ENCODE measurements around the gene FSTL1. TPM values are rescaled to one million over a fixed set of nuclear protein-coding genes. Genes with fewer than 3 reads are reported as not detected.

Gene FSTL1
- total and polyA plus RNA-seq, 8 donors = 7.3 to 131 (median 15.1) TPM

DNA sequence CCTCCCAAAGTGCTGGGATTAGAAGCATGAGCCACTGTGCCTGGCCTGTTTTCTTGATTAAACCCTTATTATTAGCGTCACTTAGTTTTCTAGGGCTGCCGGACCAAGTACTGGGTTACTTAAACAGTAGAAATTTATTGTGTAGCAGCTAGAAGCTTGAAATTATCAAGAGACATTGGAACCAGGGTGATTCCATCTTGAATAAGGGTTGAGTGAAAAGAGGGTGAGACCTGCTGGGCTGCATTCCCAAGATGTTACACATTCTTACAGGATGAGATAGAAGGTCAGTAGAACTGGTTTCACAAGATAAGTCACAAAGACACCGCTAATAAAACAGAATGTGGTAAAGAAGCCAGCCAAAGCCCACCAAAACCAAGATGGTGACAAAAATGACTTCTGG, 18.6 kb upstream of the FSTL1 start:
- DNase-seq (no peak), ATAC-seq (peak in 1 of 4 donors; percentile 66), FAIRE-seq (no peak)
- 85 to 86% methylated on average over 3 of the region's 3 CpGs for WGBS, 2 donors
- intact Hi-C loops (cut with DNase I) = no loop called here
- TF ChIP-seq, protein P1, sequence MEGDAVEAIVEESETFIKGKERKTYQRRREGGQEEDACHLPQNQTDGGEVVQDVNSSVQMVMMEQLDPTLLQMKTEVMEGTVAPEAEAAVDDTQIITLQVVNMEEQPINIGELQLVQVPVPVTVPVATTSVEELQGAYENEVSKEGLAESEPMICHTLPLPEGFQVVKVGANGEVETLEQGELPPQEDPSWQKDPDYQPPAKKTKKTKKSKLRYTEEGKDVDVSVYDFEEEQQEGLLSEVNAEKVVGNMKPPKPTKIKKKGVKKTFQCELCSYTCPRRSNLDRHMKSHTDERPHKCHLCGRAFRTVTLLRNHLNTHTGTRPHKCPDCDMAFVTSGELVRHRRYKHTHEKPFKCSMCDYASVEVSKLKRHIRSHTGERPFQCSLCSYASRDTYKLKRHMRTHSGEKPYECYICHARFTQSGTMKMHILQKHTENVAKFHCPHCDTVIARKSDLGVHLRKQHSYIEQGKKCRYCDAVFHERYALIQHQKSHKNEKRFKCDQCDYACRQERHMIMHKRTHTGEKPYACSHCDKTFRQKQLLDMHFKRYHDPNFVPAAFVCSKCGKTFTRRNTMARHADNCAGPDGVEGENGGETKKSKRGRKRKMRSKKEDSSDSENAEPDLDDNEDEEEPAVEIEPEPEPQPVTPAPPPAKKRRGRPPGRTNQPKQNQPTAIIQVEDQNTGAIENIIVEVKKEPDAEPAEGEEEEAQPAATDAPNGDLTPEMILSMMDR (IDR thresholded peaks at IDR 0.05) = no peak
- no peaks in the 10 kb centered on the region for H3K36me3 ChIP-seq
- no peaks in the 10 kb centered on the region for H3K9me3 ChIP-seq
- no peak overlapping the region for H3K27ac ChIP-seq
- no peaks in the 10 kb centered on the region for H3K27me3 ChIP-seq
- no peak overlapping the region for H3K4me3 ChIP-seq
- H3K4me1 ChIP-seq = no peaks in the 10 kb centered on the region

DNA sequence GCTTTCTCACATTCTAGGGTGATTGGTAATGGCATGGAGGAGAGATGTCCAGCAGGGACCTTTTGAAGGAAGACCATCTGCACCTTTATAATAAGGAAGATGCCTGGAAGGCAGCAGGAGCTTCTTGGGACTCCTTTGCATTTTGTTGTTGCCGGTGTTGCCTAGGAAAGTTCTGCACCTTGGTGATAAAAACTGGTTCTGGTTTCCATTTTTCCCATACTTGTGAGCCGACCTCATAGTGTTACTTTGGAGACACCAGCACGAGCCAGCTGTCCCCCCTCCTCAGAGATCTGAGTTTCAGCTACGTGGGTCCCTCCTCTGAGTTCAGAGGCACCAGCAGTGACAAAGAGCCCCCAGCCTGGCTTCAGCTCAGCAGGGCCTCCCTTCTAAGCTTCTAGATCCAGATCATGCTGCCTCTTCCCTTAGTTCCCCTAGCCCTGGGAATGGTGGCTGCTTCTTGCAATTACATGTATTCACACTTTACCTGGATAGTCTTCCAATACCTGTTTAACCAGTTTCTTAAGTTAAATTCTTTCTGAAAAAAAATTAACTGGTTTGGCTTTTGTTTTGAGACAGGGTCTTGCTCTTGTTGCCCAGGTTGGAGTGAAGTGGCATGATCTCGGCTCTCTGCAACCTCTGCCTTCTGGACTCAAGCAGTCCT, 18.0 kb upstream of the FSTL1 start:
- no peaks in the 10 kb centered on the region for H3K27me3 ChIP-seq
- no peaks in the 10 kb centered on the region for H3K4me1 ChIP-seq
- H3K36me3 ChIP-seq = no peaks in the 10 kb centered on the region
- H3K4me3 ChIP-seq = no peak overlapping the region
- TF ChIP-seq, protein P1 (IDR thresholded peaks at IDR 0.05) = no peak
- FAIRE-seq (no peak), ATAC-seq (no peak), DNase-seq (no peak)
- H3K9me3 ChIP-seq = no peaks in the 10 kb centered on the region
- 85 to 91% methylated on average over 5 of the region's 5 CpGs for WGBS, 2 donors
- no peak overlapping the region for H3K27ac ChIP-seq
- intact Hi-C loops (cut with DNase I) = no loop called here

DNA sequence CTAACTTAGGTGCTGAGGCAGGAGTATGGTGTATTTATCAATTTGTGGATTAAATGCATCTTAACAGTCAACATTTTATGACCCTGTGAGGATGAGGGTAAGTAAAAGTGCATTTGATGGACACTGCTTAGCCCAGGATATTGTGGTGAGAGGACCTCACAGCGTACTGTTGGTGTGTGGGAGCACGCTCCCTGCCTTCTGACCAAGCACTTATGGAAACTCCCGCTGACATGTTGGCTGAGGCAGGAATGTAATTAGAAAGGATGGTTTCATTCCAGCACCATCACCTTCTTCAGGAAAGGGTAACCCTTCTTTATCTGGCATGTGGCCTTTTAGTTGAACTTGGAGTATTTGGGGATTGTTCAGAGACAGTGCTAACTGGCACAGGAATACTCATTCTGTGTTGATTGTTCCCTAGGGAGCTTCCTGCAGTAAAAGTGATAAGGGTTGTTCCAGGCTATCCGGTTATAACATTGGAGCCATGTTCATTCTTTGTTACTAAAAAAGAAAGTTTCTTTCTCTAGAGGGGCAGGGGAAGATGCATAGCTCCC, 11.7 kb upstream of the FSTL1 start:
- intact Hi-C loops (cut with DNase I) = no loop called here
- H3K27ac ChIP-seq = no peak overlapping the region
- FAIRE-seq = no peak
- TF ChIP-seq, protein P1 (IDR thresholded peaks at IDR 0.05) = no peak
- no peak overlapping the region for H3K4me3 ChIP-seq
- 74 to 78% methylated on average over 4 of the region's 4 CpGs for WGBS, 2 donors
- no peaks in the 10 kb centered on the region for H3K4me1 ChIP-seq
- no peaks in the 10 kb centered on the region for H3K27me3 ChIP-seq
- H3K9me3 ChIP-seq = no peaks in the 10 kb centered on the region
- no peaks in the 10 kb centered on the region for H3K36me3 ChIP-seq
- no peak for DNase-seq
- no peak for ATAC-seq

DNA sequence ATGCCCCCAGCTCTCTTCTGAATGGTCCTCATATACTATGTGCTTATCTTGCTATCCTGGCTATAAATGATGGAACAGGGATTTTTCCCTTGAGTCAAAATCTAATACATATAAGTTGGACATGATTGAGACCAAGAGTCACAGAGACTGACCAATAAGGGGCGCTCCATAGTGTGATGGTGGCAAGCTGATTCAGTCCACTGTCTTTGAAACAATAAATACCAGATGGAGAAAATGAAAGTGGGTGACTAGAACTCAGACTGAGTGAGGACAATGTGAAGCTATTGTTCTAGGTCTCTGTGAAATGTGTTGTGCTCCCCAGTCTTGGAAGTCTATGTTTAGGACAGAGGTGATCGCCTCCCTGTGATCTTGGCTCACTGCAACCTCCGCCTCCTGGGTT, 10.6 kb upstream of the FSTL1 start:
- H3K4me1 ChIP-seq = no peaks in the 10 kb centered on the region
- H3K27me3 ChIP-seq = no peaks in the 10 kb centered on the region
- 68 to 74% methylated on average over 3 of the region's 3 CpGs for WGBS, 2 donors
- intact Hi-C loops (cut with DNase I) = no loop called here
- no peak for DNase-seq
- TF ChIP-seq, protein P1 (IDR thresholded peaks at IDR 0.05) = no peak
- no peak for ATAC-seq
- H3K36me3 ChIP-seq = no peaks in the 10 kb centered on the region
- H3K27ac ChIP-seq = no peak overlapping the region
- no peak for FAIRE-seq
- H3K9me3 ChIP-seq = no peaks in the 10 kb centered on the region
- no peak overlapping the region for H3K4me3 ChIP-seq

DNA sequence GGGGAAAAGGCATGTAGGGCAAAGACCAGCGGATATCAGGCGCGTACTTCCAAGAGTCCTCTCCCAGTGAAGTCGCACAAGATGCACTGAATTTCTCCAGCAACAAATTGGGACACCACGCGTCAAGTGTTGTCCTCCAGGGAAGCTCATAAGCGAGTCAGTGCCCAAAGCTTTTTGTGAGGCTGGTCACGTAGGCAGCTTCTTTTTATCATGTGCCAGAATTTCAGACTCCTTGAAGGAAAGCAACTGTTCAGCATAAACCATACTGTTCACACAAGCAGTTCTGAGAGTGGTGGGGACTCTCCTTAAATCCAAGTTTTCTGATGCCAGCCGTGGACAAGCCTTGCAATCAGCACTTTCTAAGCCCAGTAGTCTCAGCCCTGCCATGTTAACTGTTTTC, 10.1 kb upstream of the FSTL1 start:
- H3K27me3 ChIP-seq = no peaks in the 10 kb centered on the region
- 80 to 84% methylated on average over 9 of the region's 9 CpGs for WGBS, 2 donors
- H3K9me3 ChIP-seq = no peaks in the 10 kb centered on the region
- no peak overlapping the region for H3K27ac ChIP-seq
- H3K4me3 ChIP-seq = no peak overlapping the region
- DNase-seq (no peak), FAIRE-seq (no peak), ATAC-seq (no peak)
- H3K4me1 ChIP-seq = no peaks in the 10 kb centered on the region
- TF ChIP-seq, protein P1 (IDR thresholded peaks at IDR 0.05) = no peak
- intact Hi-C loops (cut with DNase I) = no loop called here
- no peaks in the 10 kb centered on the region for H3K36me3 ChIP-seq
